Epithelial cell of proximal tubule (primary cell): Measurements from ENCODE around the gene PARD3B. TPM values are rescaled to one million over a fixed set of nuclear protein-coding genes. Genes with fewer than 3 reads are reported as not detected.

Experiments used
- DNase-seq: peaks from one replicate; pipeline ENCODE4 v3.0.0-alpha.2; 2011; ENCODE audit warnings: low read depth
- H3K4me3 ChIP-seq: 2 replicates; pipeline ENCODE4 v1.5.1; 2011; ENCODE audit warnings: low read depth, mild to moderate bottlenecking, low read length
- CTCF ChIP-seq: conservative IDR thresholded peaks from 2 replicates; pipeline ENCODE4 v1.5.1; 2012; ENCODE audit warnings: low read depth, mild to moderate bottlenecking, low read length
- total RNA-seq: library from RNA; depleted of rRNA; stranded (reverse); fragments of >200 nt; gene quantifications from 2 replicates; pipeline ENCODE4 v1.2.3, GENCODE V29; 2015

The PARD3B gene
- total RNA-seq, 1 donor from 2014 or later: 3.6 TPM

GRCh38 chr2:205539603-205540002, 994.3 kb downstream of the PARD3B start:
- DNase-seq: no peak
- H3K4me3 ChIP-seq: no peak overlapping the region

DNA sequence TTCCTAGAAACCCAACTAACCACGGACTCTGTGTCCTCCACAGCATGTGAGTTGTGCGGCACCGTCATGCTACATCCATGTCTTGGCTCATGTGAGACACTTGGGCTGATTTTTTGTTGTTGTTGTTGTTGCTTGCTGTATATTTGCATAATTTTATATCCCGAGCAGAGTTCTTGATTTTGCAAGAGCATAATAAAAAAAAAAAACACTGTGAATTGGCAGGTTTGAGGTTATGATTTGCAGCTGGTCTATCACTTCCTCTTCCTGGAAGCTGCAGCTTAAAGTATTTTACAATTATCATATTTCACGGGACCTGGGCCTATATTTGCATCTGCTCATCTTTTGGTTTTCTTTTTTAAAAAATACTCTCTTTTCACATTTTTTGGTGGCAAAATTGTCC, 994.8 kb downstream of the PARD3B start:
- DNase-seq: no peak
- no peak for TF ChIP-seq CTCF
- H3K4me3 ChIP-seq: no peak overlapping the region

More at GRCh38 chr2:205539603-205540002, 994.3 kb downstream of the PARD3B start:
- TF ChIP-seq CTCF: peak; percentile 14

GRCh38 chr2:205543262-205543843, 998.1 kb downstream of the PARD3B start:
- DNase-seq: no peak
- H3K4me3 ChIP-seq: no peak overlapping the region
- TF ChIP-seq CTCF: no peak

DNA sequence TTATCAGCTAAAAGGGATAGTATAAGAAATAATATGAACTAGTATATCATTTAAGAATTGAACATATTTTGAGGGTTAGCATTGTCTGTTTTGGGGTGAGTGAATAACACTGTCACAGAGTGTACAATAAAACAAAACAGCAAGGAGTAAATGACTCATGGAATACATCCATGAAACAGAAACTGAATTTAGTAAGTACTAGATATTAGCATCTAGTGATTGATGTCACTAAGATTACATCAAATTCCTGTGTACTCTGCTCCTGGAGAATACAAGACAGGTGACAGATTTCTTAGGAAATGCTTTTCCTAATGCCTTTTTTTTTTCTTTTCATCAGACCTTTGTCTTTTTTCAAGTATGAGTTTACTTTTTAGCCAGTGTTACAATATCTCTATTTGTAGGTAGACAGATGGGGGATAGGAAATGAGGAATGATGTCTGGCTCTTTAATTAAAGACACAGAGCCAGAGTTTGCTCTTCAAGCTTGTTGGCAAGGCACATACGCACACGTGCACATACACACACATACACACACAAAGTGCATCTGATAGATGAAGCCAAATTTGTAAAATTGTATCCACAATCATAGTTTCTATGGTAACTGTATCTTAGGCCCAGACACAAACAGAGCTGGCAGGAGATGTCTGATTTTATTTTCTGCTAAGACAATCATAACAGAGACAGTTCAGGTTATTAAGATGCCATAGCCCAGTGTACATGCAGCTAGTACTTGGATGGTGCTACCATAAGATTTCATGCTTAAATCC, 998.8 kb downstream of the PARD3B start:
- no peak for TF ChIP-seq CTCF
- DNase-seq: no peak
- no peak overlapping the region for H3K4me3 ChIP-seq

DNA sequence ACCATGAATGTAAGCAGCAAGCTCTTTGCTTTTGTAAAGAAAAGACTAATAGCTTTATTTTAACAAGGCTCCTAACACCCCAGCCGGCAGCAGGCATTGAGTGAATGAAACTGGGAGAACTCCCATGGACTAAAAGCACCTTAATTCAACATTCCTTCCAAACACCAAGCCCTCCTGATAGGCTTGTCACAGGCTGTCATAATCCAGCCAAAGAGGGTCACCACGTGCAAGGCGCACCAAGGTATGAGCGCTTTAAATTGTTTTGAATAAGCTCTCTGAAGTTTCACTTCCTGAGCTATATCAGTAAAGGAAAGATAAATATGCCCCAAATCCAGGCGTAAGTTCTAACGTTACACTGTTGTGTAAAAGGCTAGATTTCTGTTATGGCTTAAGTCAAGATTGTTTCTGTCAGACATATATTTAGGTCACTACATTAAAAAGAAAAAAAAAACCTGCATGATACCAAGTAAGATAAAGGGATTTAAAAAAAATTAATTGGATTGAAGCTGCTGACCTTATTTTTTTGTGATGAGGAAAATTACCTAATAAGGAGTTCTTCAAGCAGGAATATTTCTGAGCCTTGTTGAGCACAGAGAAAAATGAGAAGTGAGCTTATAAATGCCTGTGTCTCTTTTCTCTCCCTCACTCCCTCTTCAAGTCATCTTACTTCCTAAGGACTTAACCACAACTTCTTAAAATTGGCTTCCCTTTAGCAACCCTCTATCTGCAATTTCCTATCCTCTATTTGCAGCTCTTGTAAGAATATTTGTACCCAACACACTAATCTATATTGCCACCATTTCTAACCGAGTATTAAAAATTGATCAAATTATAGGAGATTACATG, 1000.9 kb downstream of the PARD3B start:
- TF ChIP-seq CTCF: no peak
- no peak for DNase-seq
- no peak overlapping the region for H3K4me3 ChIP-seq

DNA sequence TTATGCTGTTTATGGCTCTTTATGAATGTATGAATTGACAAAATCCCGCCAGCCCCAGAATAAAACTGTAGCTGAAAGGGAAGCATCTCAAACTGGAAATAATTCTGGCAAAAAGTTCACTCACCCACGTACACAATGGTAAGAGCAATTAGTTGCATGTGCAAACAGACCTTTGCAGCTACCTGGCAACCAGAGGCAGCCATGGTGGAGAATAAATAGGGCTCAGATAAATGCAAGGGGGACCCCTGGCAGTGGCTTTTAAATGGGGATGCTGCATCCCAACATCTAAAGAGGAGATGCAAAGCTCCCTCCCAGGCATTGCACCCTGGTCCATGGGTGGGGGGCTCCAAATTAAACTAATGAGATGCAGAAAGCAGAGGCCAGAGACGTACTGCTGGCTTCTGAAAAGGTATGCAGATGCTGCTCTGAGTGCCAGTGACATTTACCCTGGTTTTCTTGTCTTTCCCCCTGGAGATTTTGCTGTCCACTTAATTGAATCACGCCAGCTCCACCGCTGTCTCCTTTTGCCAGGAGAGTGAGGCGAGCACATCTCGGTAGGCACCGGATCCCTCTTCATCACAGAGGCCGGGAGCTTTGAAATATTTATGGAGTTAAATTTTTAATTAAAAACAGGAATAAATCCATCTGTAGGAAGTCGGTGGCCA, 1010.4 kb downstream of the PARD3B start:
- TF ChIP-seq CTCF: no peak
- no peak for DNase-seq
- H3K4me3 ChIP-seq: no peak overlapping the region
